ENCODE measurements around the gene SCARB2.

DNA sequence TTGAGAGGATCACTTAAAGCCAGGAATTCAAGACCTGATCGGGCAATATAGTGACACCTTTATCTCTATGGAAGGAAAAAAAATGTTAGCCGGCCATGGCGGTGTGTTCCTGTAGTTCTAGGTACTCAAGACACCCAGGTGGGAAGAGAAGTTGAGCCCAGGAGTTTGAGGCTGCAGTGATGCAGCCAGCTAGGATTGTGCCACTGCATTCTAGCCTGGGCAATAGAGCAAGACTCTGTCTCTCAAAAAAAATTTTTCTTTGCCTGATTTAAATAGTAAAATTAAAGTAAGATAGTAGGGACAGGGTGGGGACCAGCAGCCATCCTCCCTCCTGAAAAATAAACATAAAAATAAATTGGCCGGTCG lies 21.0 kb upstream of the SCARB2 start:
- TF ChIP-seq, protein P1, sequence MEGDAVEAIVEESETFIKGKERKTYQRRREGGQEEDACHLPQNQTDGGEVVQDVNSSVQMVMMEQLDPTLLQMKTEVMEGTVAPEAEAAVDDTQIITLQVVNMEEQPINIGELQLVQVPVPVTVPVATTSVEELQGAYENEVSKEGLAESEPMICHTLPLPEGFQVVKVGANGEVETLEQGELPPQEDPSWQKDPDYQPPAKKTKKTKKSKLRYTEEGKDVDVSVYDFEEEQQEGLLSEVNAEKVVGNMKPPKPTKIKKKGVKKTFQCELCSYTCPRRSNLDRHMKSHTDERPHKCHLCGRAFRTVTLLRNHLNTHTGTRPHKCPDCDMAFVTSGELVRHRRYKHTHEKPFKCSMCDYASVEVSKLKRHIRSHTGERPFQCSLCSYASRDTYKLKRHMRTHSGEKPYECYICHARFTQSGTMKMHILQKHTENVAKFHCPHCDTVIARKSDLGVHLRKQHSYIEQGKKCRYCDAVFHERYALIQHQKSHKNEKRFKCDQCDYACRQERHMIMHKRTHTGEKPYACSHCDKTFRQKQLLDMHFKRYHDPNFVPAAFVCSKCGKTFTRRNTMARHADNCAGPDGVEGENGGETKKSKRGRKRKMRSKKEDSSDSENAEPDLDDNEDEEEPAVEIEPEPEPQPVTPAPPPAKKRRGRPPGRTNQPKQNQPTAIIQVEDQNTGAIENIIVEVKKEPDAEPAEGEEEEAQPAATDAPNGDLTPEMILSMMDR (IDR thresholded peaks at IDR 0.05; ENCODE audit: insufficient read depth, low read depth, low read length), result no peak
- TF ChIP-seq EZH2 (IDR thresholded peaks at IDR 0.05; ENCODE audit: insufficient read depth, low read length), result no peak
